Right lobe of liver (tissue), 4 donors: ENCODE results near the gene ITGAV.

Experiments
- POLR2A ChIP-seq: fragments of 450-650 bp; IDR thresholded peaks from one replicate; pipeline ENCODE4 v1.6.1; 2017; ENCODE audit warnings: antibody characterized with exemption, mild to moderate bottlenecking
- TF ChIP-seq, protein P1 (sequence below), 4 donors: fragments of 200-600 bp in 3 of 4; fragments of 450-650 bp in 1 of 4; IDR thresholded peaks; one replicate each; pipeline versions ENCODE4 v1.5.1 to v1.8.0; 2016 to 2022; ENCODE audit warnings: antibody characterized with exemption in 4 of 4, mild to moderate bottlenecking in 2 of 4
- donor health status: DM: no; HTN: no; CAD: no.
- donor health status: DM: no; HTN: no; CAD: no.
- donor health status: DM: no; HTN: yes; CAD: no.

DNA sequence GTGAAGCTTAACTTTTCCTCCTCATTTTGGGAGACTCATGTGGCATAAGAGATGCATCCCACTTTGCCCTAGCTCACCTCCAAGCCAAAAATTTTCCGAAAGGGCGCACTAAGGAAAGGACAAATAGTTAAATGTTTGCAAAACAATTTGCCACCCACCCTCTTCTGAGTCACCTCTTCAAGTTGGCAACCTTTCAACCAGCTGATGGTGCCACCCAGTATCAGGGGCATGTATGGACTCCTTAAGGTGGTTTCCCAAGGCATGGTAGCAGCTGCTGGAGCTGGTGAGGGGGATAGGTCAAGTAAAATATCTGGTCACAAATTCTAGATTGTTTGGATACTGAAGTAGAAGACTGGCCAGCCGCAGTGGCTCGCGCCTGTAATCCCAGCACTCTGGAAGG is 17.2 kb upstream of the ITGAV start:
- TF ChIP-seq, protein P1, sequence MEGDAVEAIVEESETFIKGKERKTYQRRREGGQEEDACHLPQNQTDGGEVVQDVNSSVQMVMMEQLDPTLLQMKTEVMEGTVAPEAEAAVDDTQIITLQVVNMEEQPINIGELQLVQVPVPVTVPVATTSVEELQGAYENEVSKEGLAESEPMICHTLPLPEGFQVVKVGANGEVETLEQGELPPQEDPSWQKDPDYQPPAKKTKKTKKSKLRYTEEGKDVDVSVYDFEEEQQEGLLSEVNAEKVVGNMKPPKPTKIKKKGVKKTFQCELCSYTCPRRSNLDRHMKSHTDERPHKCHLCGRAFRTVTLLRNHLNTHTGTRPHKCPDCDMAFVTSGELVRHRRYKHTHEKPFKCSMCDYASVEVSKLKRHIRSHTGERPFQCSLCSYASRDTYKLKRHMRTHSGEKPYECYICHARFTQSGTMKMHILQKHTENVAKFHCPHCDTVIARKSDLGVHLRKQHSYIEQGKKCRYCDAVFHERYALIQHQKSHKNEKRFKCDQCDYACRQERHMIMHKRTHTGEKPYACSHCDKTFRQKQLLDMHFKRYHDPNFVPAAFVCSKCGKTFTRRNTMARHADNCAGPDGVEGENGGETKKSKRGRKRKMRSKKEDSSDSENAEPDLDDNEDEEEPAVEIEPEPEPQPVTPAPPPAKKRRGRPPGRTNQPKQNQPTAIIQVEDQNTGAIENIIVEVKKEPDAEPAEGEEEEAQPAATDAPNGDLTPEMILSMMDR (IDR thresholded peaks at IDR 0.05), result no peak
- no peak for TF ChIP-seq POLR2A
